Fibroblast of upper back skin (primary cell): ENCODE measurements around the gene LHX1.

Source experiments
- DNase-seq: peaks from one replicate; pipeline ENCODE4 v3.0.0-alpha.2; 2013

Gene LHX1

GRCh38 chr17:36939802-36940312, 2.6 kb downstream of the LHX1 start:
- no peak for DNase-seq

- no peak for DNase-seq
These were observed 3.3 kb downstream of the LHX1 start for GRCh38 chr17:36940313-36941264.

- DNase-seq: no peak
These were observed 4.2 kb downstream of the LHX1 start for GRCh38 chr17:36941265-36942010.

- DNase-seq: no peak
These were observed 4.8 kb downstream of the LHX1 start for GRCh38 chr17:36942019-36942599.

- DNase-seq: no peak
These were observed 5.4 kb downstream of the LHX1 start for GRCh38 chr17:36942631-36943125.

- no peak for DNase-seq
These were observed 6.2 kb downstream of the LHX1 start for GRCh38 chr17:36943250-36944191.

GRCh38 chr17:36944553-36944952, 7.3 kb downstream of the LHX1 start:
- DNase-seq: no peak

- no peak for DNase-seq
These were observed 7.9 kb downstream of the LHX1 start for GRCh38 chr17:36945140-36945539.

GRCh38 chr17:36945959-36946725, 8.9 kb downstream of the LHX1 start:
- DNase-seq: no peak

- no peak for DNase-seq
These were observed 9.4 kb downstream of the LHX1 start for GRCh38 chr17:36946726-36947091.

GRCh38 chr17:36947922-36948716, 10.8 kb downstream of the LHX1 start:
- DNase-seq: no peak

GRCh38 chr17:36948717-36949460, 11.6 kb downstream of the LHX1 start, which contains the start of gene AATF:
Gene AATF, plus strand, starts transcription at chr17:36948954. Its CDS starts 172 bp downstream, at chr17:36949126.
- peak; percentile 95 for DNase-seq

- DNase-seq: no peak
These were observed 12.2 kb downstream of the LHX1 start for GRCh38 chr17:36949461-36949927.

- DNase-seq: no peak
These were observed 12.8 kb downstream of the LHX1 start for GRCh38 chr17:36950027-36950426.

GRCh38 chr17:36951084-36951789, 14.0 kb downstream of the LHX1 start:
- DNase-seq: no peak

- DNase-seq: no peak
These were observed 34.2 kb downstream of the LHX1 start for GRCh38 chr17:36971508-36971907.

GRCh38 chr17:36972186-36972700, 35.0 kb downstream of the LHX1 start:
- DNase-seq: peak; percentile 20

- no peak for DNase-seq
These were observed 35.6 kb downstream of the LHX1 start for GRCh38 chr17:36972905-36973304.
